GM12892 (cell line): ENCODE data around the gene MMEL1.

Source experiments
- DNase-seq: peaks from one replicate; pipeline ENCODE4 v3.0.0; 2011; ENCODE audit not compliant: insufficient read length
- FAIRE-seq: peaks from 2 replicates; lab custom pipeline; 2011; peaks lifted over from hg19 to GRCh38; lab: Jason Lieb, UNC
- POLR2A ChIP-seq: IDR thresholded peaks from 2 replicates; pipeline ENCODE4 v1.6.1; 2011; ENCODE audit warnings: low read depth, low read length, control low read depth
- POLR2AphosphoS5 ChIP-seq: IDR thresholded peaks from 2 replicates; pipeline ENCODE4 v1.6.1; 2011; ENCODE audit warnings: low read depth, low read length, control low read depth
- TAF1 ChIP-seq: IDR thresholded peaks from 2 replicates; pipeline ENCODE4 v1.6.1; 2011; ENCODE audit warnings: low read depth, mild to moderate bottlenecking, control low read depth, low read length, borderline replicate concordance

MMEL1 gene

GRCh38 chr1:2597441-2598328 is 35.1 kb downstream of the MMEL1 start:
- no peak for FAIRE-seq
- DNase-seq: no peak

GRCh38 chr1:2596530-2597333 is 36.1 kb downstream of the MMEL1 start:
- TF ChIP-seq TAF1 (no peak), POLR2AphosphoS5 (no peak), POLR2A (no peak)
- DNase-seq: no peak
- no peak for FAIRE-seq

More at GRCh38 chr1:2597441-2598328, 35.1 kb downstream of the MMEL1 start:
- TF ChIP-seq TAF1: no peak
- no peak for TF ChIP-seq POLR2AphosphoS5
- no peak for TF ChIP-seq POLR2A

- TF ChIP-seq TAF1 (no peak), POLR2A (no peak), POLR2AphosphoS5 (no peak)
- FAIRE-seq: no peak
Observed at GRCh38 chr1:2595812-2596529, 36.8 kb downstream of the MMEL1 start.

GRCh38 chr1:2595261-2595811 is 37.5 kb downstream of the MMEL1 start:
- FAIRE-seq (no peak), DNase-seq (no peak)
- TF ChIP-seq POLR2AphosphoS5: no peak
- no peak for TF ChIP-seq TAF1
- TF ChIP-seq POLR2A: no peak

More at GRCh38 chr1:2595812-2596529, 36.8 kb downstream of the MMEL1 start:
- no peak for DNase-seq

- TF ChIP-seq POLR2A (no peak), TAF1 (no peak), POLR2AphosphoS5 (no peak)
- FAIRE-seq: no peak
Observed at GRCh38 chr1:2594641-2595131, 38.1 kb downstream of the MMEL1 start.

GRCh38 chr1:2594001-2594640 is 38.7 kb downstream of the MMEL1 start:
- FAIRE-seq: no peak
- TF ChIP-seq TAF1 (no peak), POLR2A (no peak), POLR2AphosphoS5 (no peak)
- DNase-seq: no peak

More at GRCh38 chr1:2594641-2595131, 38.1 kb downstream of the MMEL1 start:
- no peak for DNase-seq

GRCh38 chr1:2593251-2593878 is 39.5 kb downstream of the MMEL1 start:
- TF ChIP-seq POLR2A (no peak), TAF1 (no peak), POLR2AphosphoS5 (no peak)
- FAIRE-seq (no peak), DNase-seq (no peak)

GRCh38 chr1:2592672-2593071 is 40.1 kb downstream of the MMEL1 start:
- TF ChIP-seq POLR2AphosphoS5: no peak
- no peak for TF ChIP-seq TAF1
- no peak for TF ChIP-seq POLR2A
- DNase-seq: no peak
- FAIRE-seq: no peak

- DNase-seq (no peak), FAIRE-seq (no peak)
- no peak for TF ChIP-seq TAF1
- TF ChIP-seq POLR2AphosphoS5: no peak
- no peak for TF ChIP-seq POLR2A
Observed at GRCh38 chr1:2591581-2592261, 41.1 kb downstream of the MMEL1 start.
